Fibroblast of pulmonary artery (primary cell): Measurements from ENCODE around the gene SEMA7A.

Experiments
- DNase-seq: peaks from one replicate; pipeline ENCODE4 v3.0.0-alpha.2; 2010; ENCODE audit warnings: low read depth
- H3K4me3 ChIP-seq: replicated peaks from 2 replicates; pipeline ENCODE4 v1.5.1; 2011; ENCODE audit warnings: low read depth, mild to moderate bottlenecking, control low read depth, low read length, moderate library complexity
- TF ChIP-seq, protein P1 (sequence below): IDR thresholded peaks from 2 replicates; pipeline ENCODE4 v1.5.1; 2011; ENCODE audit warnings: mild to moderate bottlenecking, control low read depth, low read length, inconsistent platforms; ENCODE audit errors: missing control alignments

SEMA7A gene

DNA sequence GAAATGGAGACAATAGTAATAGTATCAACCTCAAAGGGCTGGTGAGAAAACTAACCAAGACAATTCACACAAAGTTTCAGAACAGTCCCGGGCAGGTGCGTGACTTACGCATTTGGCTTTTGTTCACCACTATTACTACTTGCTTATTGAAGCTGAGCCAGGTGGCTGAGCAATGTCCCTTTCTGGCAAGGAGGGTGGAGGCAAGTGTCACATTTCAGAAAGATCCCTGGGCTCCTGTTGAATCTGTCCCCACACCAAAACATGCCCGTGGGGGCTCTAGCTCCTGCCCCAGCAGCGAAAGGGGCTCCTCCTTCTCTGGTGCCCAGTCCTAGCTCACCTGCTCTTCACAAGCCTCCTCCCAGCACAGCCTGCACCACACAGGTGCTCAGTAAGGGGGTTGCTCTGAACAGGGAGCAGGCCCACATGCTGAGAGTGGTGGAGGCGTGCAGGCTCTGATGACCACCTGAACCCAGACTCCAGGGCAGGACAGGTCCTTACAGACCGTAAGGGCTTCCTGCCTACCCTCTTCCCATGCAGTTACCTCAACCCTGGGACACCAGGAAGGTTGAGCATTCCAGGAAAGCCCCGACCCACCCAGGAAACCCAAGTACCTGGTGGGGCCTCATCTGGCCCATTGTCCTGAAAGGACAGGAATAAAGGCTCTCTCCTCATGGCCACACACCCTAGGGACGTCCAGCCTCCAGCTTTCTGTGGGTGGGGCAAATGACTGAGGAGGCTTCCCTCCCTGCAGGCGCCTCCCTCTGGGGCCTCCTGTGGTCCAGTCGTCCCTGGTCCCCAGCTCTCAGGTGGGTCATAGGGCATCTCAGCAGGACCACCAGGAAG lies 32.6 kb downstream of the SEMA7A start:
- DNase-seq: no peak
- H3K4me3 ChIP-seq: no peak overlapping the region
- TF ChIP-seq, protein P1, sequence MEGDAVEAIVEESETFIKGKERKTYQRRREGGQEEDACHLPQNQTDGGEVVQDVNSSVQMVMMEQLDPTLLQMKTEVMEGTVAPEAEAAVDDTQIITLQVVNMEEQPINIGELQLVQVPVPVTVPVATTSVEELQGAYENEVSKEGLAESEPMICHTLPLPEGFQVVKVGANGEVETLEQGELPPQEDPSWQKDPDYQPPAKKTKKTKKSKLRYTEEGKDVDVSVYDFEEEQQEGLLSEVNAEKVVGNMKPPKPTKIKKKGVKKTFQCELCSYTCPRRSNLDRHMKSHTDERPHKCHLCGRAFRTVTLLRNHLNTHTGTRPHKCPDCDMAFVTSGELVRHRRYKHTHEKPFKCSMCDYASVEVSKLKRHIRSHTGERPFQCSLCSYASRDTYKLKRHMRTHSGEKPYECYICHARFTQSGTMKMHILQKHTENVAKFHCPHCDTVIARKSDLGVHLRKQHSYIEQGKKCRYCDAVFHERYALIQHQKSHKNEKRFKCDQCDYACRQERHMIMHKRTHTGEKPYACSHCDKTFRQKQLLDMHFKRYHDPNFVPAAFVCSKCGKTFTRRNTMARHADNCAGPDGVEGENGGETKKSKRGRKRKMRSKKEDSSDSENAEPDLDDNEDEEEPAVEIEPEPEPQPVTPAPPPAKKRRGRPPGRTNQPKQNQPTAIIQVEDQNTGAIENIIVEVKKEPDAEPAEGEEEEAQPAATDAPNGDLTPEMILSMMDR: no peak

DNA sequence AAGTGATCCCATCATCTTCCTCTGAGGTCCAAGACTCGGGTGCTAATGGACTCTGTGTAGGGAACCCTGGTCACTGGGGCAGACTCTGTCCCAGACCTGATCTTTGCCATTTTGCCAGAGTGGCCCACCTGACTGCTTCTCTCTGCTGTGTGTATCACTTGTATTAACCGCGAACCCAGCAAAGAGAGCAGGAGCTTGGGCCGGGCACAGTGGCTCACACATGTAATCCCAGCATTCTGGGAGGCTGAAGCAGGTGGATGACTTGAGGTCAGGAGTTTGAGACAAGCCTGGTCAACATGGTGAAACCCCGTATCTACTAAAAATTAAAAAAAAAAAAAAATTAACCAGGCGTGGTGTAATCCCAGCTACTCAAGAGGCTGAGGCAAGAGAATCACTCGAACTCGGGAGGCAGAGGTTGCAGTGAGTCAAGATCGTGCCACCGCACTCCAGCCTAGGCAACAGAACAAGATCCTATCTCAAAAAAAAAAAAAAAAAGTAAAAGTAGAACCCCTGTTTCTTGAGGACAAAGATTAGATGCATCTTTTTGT lies 33.4 kb downstream of the SEMA7A start:
- H3K4me3 ChIP-seq: no peak overlapping the region
- no peak for DNase-seq
- TF ChIP-seq, protein P1: no peak

DNA sequence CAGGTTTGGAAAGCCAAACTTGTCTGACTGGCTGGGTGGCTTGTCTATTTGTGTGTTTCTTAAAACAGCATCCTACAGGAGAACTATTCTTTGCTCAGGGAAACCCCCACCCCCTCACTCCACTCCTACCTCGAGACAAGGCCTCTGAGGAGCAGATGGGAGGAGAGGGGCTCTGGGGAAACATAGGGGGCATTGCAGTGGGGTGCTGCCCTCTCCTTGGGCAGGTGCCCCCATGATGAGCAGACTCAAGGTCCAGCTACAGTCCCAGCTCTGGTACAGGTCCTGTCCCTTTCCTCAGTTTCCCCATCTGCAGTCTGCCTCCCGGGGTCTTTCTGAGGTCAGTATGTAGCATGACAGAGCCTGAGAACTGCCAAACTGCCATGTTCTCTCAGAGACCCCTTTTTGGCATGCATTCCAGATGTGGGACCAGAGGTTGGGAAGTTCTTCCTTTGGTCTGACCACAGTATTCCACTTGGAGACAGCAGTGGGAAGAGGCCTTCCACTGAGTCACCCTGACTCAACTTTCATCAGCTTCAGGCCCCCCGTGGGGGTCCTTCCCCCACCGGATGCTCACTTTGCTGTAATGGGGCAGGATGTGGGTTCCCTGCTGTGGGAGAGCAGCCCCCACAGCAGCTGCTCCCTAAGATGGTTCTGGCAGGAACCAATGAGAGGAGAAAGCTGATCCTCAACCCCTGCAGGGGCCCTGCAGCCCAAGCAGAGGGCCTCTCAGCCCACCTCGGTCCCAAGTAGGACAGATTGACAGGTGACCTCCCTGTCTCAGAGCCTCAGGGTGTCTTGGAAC lies 34.0 kb downstream of the SEMA7A start:
- no peak overlapping the region for H3K4me3 ChIP-seq
- no peak for DNase-seq
- TF ChIP-seq, protein P1: no peak

DNA sequence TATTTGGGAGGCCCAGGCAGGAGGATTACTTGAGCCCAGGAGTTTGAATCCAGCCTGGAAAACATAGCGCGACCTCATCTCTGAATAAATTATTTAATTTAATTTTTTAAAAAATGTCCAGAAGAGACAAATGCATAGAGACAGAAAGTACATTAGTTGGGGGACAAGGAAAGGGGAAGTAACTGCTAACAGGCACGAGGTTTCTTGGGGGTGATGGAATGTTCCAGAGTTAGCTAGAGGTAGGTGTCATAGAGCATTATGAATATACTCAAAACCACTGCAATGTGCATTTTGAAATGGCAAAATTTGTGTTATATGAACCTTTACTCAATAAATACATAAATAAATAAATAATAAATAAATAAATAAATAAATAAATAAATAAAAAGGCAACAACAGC lies 34.7 kb downstream of the SEMA7A start:
- TF ChIP-seq, protein P1: no peak
- no peak for DNase-seq

DNA sequence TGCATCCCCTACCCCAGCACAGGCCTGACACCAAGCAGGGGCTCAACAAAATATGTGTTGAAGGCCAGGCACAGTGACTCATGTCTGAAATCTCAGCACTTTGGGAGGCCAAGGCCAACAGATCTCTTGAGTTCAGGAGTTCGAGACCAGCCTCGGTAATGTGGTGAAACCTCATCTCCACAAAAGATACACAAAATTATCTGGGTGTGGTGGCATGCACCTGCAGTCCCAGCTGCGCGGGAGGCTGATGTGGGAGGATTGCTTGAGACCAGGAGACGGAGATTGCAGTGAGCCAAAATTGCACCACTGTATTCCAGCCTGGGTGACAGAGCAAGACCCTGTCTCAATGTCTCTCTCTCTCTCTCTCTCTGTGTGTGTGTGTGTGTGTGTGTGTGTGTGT lies 35.6 kb downstream of the SEMA7A start:
- TF ChIP-seq, protein P1: no peak
- H3K4me3 ChIP-seq: no peak overlapping the region
- DNase-seq: no peak

More for the DNA sequence above, 34.7 kb downstream of the SEMA7A start:
- H3K4me3 ChIP-seq: no peak overlapping the region

DNA sequence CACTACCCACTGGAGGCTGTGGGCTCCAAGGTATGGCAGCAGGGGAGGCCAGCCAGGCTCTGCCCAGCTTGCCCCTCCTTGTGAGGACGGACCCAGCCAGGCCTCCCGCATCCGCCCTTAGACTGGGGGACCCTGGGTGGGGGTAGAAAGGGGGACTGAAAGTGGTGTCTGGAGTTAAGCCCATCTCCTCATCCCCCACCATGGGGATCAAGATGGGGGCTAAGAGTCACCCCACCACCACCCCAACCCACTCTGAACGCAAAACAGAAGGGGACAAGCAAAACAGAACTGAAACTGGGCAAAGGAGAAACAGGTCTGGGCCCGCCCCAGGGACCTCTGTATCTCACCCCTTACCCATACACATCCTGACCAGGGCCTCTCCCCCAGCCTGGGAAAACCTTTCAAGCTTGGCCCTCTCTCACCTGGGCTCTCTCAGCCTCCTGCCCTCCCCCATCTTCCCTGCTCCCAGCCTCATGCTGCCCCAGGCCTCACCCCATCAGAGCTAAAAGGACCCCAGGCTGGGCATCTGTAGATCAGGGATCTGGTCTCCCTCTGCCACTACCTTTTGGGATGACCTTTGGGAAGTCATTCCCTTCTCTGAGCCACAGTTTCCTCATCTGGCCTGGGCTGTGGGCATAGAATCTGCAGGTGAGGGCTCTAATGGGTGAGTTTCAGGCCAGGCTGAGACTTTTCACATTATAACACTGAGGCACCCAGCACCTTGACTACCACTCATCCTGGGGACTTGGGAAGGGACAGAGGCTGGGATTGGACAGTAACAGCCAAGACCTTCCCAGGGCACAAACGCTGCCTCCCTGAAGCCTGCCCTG lies 36.3 kb downstream of the SEMA7A start:
- no peak for DNase-seq
- TF ChIP-seq, protein P1: no peak
- no peak overlapping the region for H3K4me3 ChIP-seq
